Measurements from ENCODE around the gene PMVK. TPM values are rescaled to one million over a fixed set of nuclear protein-coding genes. Genes with fewer than 3 reads are reported as not detected.

The PMVK gene
- total RNA-seq, 1 experiment from 2014 or later = 24.0 TPM

DNA sequence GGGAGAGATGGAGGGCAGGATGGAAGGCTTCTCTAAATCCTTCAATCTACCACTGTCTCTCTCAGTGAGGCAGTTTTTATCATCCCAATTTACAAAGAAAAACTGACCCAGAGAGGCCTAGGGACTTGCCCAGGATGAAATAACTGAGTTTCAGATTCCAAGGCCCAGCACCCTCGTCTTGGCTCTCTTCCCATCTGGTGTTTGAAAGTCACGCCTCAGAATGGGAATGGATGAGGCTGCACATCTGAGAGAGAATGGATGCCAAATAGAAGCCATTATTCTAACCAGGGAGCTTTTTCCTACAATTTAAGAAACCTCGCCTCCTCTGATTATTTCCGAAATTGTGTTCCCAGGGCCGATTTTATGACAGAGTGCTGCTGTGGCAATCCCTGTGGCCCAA lies 55.8 kb downstream of the PMVK start:
- Histone ChIP-seq H3K4me3 (replicated peaks in 1 of 2; ENCODE audit: low read depth in 1 of 2, low read length in 2 of 2) (no peak overlapping the region), H4K20me1 (ENCODE audit: insufficient read depth) (no peaks in the 10 kb centered on the region), H3K4me1 (ENCODE audit: control insufficient read depth in 1 of 2, insufficient read depth in 2 of 2, low read length in 2 of 2) (peaks cover 0 to 19% of the 10 kb centered on the region in 2 experiments; a peak in 3 of 4 replicates), H3K9me2 (ENCODE audit: insufficient read depth) (no peaks in the 10 kb centered on the region), H3K9ac (ENCODE audit: low read length) (no peak overlapping the region), H3K36me3 (ENCODE audit: control insufficient read depth in 1 of 2, insufficient read depth in 2 of 2, low read length in 2 of 2) (no peaks in the 10 kb centered on the region), H3K27ac (ENCODE audit: low read depth, low read length) (no peak overlapping the region), H3K4me2 (ENCODE audit: low read length) (no peak overlapping the region), H3K9me3 (ENCODE audit: control insufficient read depth in 1 of 2, insufficient read depth in 1 of 2, low read depth in 1 of 2, low read length in 2 of 2) (no peaks in the 10 kb centered on the region), H3K79me2 (ENCODE audit: insufficient read depth, low read length) (no peaks in the 10 kb centered on the region), H2AFZ (ENCODE audit: low read depth, low read length, poor library complexity, severe bottlenecking) (no peak overlapping the region), H3K27me3 (ENCODE audit: insufficient read depth, low read length) (no peaks in the 10 kb centered on the region)
- ATAC-seq = no peak
- ChIA-PET RAD21 (ENCODE audit: low non-redundant PET in 1 of 2, low total read pairs in 2 of 2, uncharacterized antibody in 2 of 2, unreplicated experiment in 2 of 2) (interaction anchor here in 1 of 2 experiments (1.2 kb wide), 1 partner anchor 321 kb away, joined by 3 read pairs; no protein-coding TSS in a partner anchor), CTCF (interaction anchor here (1.4 kb wide), 1 partner anchor 10 kb away, joined by 6 read pairs; no protein-coding TSS in a partner anchor), POLR2A (no interaction called here)
- TF ChIP-seq EZH2phosphoT487 (IDR thresholded peaks at IDR 0.05; ENCODE audit: borderline replicate concordance) (no peak), POLR2AphosphoS5 (IDR thresholded peaks at IDR 0.05; ENCODE audit: low read depth, low read length) (no peak), RAD21 (IDR thresholded peaks at IDR 0.05; ENCODE audit: low read depth) (no peak), FOSL1 (IDR thresholded peaks at IDR 0.05; ENCODE audit: low read depth) (no peak), ZFX (IDR thresholded peaks at IDR 0.05) (no peak), POLR2A (IDR thresholded peaks at IDR 0.05; ENCODE audit: borderline replicate concordance, extremely low read depth, insufficient read depth, insufficient read length) (no peak), TCF7L2 (IDR thresholded peaks at IDR 0.05; ENCODE audit: borderline replicate concordance, extremely low read depth, insufficient read depth, insufficient read length) (no peak), SIN3A (IDR thresholded peaks at IDR 0.05; ENCODE audit: low read depth) (no peak), SRF (IDR thresholded peaks at IDR 0.05; ENCODE audit: low read depth) (no peak), EZH2 (IDR thresholded peaks at IDR 0.05) (no peak), CEBPB (IDR thresholded peaks at IDR 0.05; ENCODE audit: low read depth) (no peak), JUND (IDR thresholded peaks at IDR 0.05) (no peak), SP1 (IDR thresholded peaks at IDR 0.05; ENCODE audit: low read depth) (no peak), YY1 (IDR thresholded peaks at IDR 0.05; ENCODE audit: extremely low read depth, insufficient replicate concordance, low read depth, low read length) (no peak)
- TF ChIP-seq, protein P1, sequence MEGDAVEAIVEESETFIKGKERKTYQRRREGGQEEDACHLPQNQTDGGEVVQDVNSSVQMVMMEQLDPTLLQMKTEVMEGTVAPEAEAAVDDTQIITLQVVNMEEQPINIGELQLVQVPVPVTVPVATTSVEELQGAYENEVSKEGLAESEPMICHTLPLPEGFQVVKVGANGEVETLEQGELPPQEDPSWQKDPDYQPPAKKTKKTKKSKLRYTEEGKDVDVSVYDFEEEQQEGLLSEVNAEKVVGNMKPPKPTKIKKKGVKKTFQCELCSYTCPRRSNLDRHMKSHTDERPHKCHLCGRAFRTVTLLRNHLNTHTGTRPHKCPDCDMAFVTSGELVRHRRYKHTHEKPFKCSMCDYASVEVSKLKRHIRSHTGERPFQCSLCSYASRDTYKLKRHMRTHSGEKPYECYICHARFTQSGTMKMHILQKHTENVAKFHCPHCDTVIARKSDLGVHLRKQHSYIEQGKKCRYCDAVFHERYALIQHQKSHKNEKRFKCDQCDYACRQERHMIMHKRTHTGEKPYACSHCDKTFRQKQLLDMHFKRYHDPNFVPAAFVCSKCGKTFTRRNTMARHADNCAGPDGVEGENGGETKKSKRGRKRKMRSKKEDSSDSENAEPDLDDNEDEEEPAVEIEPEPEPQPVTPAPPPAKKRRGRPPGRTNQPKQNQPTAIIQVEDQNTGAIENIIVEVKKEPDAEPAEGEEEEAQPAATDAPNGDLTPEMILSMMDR (IDR thresholded peaks at IDR 0.05 in 2 of 3, conservative IDR thresholded peaks at IDR 0.05 in 1 of 3; ENCODE audit: borderline replicate concordance in 1 of 3, insufficient read depth in 1 of 3, low read depth in 2 of 3, low read length in 2 of 3) = no peak
- TF ChIP-seq, protein P2, sequence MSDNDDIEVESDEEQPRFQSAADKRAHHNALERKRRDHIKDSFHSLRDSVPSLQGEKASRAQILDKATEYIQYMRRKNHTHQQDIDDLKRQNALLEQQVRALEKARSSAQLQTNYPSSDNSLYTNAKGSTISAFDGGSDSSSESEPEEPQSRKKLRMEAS (IDR thresholded peaks at IDR 0.05) = no peak
- TF ChIP-seq, protein P3, sequence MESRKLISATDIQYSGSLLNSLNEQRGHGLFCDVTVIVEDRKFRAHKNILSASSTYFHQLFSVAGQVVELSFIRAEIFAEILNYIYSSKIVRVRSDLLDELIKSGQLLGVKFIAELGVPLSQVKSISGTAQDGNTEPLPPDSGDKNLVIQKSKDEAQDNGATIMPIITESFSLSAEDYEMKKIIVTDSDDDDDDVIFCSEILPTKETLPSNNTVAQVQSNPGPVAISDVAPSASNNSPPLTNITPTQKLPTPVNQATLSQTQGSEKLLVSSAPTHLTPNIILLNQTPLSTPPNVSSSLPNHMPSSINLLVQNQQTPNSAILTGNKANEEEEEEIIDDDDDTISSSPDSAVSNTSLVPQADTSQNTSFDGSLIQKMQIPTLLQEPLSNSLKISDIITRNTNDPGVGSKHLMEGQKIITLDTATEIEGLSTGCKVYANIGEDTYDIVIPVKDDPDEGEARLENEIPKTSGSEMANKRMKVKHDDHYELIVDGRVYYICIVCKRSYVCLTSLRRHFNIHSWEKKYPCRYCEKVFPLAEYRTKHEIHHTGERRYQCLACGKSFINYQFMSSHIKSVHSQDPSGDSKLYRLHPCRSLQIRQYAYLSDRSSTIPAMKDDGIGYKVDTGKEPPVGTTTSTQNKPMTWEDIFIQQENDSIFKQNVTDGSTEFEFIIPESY (IDR thresholded peaks at IDR 0.05; ENCODE audit: extremely low read depth, insufficient replicate concordance, low read length) = no peak
- TF ChIP-seq, protein P4, sequence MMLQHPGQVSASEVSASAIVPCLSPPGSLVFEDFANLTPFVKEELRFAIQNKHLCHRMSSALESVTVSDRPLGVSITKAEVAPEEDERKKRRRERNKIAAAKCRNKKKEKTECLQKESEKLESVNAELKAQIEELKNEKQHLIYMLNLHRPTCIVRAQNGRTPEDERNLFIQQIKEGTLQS (IDR thresholded peaks at IDR 0.05) = no peak
- TF ChIP-seq, protein P5, sequence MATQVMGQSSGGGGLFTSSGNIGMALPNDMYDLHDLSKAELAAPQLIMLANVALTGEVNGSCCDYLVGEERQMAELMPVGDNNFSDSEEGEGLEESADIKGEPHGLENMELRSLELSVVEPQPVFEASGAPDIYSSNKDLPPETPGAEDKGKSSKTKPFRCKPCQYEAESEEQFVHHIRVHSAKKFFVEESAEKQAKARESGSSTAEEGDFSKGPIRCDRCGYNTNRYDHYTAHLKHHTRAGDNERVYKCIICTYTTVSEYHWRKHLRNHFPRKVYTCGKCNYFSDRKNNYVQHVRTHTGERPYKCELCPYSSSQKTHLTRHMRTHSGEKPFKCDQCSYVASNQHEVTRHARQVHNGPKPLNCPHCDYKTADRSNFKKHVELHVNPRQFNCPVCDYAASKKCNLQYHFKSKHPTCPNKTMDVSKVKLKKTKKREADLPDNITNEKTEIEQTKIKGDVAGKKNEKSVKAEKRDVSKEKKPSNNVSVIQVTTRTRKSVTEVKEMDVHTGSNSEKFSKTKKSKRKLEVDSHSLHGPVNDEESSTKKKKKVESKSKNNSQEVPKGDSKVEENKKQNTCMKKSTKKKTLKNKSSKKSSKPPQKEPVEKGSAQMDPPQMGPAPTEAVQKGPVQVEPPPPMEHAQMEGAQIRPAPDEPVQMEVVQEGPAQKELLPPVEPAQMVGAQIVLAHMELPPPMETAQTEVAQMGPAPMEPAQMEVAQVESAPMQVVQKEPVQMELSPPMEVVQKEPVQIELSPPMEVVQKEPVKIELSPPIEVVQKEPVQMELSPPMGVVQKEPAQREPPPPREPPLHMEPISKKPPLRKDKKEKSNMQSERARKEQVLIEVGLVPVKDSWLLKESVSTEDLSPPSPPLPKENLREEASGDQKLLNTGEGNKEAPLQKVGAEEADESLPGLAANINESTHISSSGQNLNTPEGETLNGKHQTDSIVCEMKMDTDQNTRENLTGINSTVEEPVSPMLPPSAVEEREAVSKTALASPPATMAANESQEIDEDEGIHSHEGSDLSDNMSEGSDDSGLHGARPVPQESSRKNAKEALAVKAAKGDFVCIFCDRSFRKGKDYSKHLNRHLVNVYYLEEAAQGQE (IDR thresholded peaks at IDR 0.05; ENCODE audit: low read depth) = no peak
- intact Hi-C loops (cut with micrococcal nuclease) = no loop called here
- no peak for DNase-seq (ENCODE audit: low read depth, low spot score)
- no TSS peak for BruUV-seq (replicated peaks)

All from HCT116 (cell line).